A673 (cell line): ENCODE data around the gene LAMP5.

Experiments
- CTCF ChIP-seq: fragments of 300-800, 200-600 bp; sonication (generic); conservative IDR thresholded peaks from 2 replicates; pipeline ENCODE4 v1.5.1; 2017; ENCODE audit warnings: low read depth, mild to moderate bottlenecking, antibody characterized with exemption, low read length, moderate library complexity, mixed read lengths
- EZH2 ChIP-seq: fragments of 200-600 bp; sonication (generic); IDR thresholded peaks from 2 replicates; pipeline ENCODE4 v1.6.1; 2017; ENCODE audit warnings: borderline replicate concordance, low read depth, mild to moderate bottlenecking, mixed read lengths, antibody characterized with exemption, low read length; ENCODE audit not compliant: poor library complexity, severe bottlenecking

GRCh38 chr20:9485614-9486340 lies 28.6 kb upstream of the LAMP5 start:
- no peak for TF ChIP-seq EZH2
- no peak for TF ChIP-seq CTCF
